Spinal cord (tissue), 10 donors: ENCODE results near the gene TNNI3. TPM values are rescaled to one million over a fixed set of nuclear protein-coding genes. Genes with fewer than 3 reads are reported as not detected.

Source experiments
- DNase-seq, 6 donors: peaks; one replicate each; pipeline versions ENCODE4 v3.0.0 to v3.0.0-alpha.2; 2013 to 2015; ENCODE audit warnings: low spot score in 6 of 6, low read depth in 4 of 6
- H3K27ac ChIP-seq: one replicate; pipeline ENCODE4 v1.5.1; 2013; ENCODE audit warnings: low read depth, low read length, control low read depth
- H3K27me3 ChIP-seq: one replicate; pipeline ENCODE4 v1.6.1; 2013; ENCODE audit warnings: low read length; ENCODE audit not compliant: control insufficient read depth, insufficient read depth
- H3K36me3 ChIP-seq: one replicate; pipeline ENCODE4 v1.6.1; 2013; ENCODE audit warnings: low read length; ENCODE audit not compliant: control insufficient read depth, insufficient read depth
- H3K4me1 ChIP-seq: one replicate; pipeline ENCODE4 v1.6.1; 2013; ENCODE audit warnings: low read length; ENCODE audit not compliant: control insufficient read depth, insufficient read depth
- H3K4me3 ChIP-seq: one replicate; pipeline ENCODE4 v1.5.1; 2013; ENCODE audit warnings: low read depth, low read length, control low read depth
- H3K9me3 ChIP-seq: one replicate; pipeline ENCODE4 v1.6.1; 2013; ENCODE audit warnings: low read length; ENCODE audit not compliant: control insufficient read depth, insufficient read depth
- WGBS: methylation state at CpG from one replicate; pipeline ENCODE4 v1.1.5; 2013; ENCODE audit warnings: missing lambda C conversion rate; ENCODE audit not compliant: insufficient coverage; 5-methylcytosine and 5-hydroxymethylcytosine counted together
- polyA plus RNA-seq, 2 donors: library from polyadenylated mRNA; unstranded; fragments of 120-200 nt; gene quantifications; one replicate each; pipeline ENCODE4 v1.2.1, GENCODE V29; 2013; ENCODE audit not compliant: insufficient read length in 2 of 2
- total RNA-seq, 2 donors: library from RNA; depleted of rRNA in 1 of 2; stranded (reverse); fragments of 120-200 nt in 1 of 2; fragments of >200 nt in 1 of 2; gene quantifications; one replicate each; pipeline versions ENCODE4 v1.2.3 to v1.2.4, GENCODE V29; 2013 to 2014
- donor health status: healthy.

Gene TNNI3
- total and polyA plus RNA-seq, 4 donors = 3.2 to 5.5 (median 4.3) TPM

GRCh38 chr19:55133639-55134444 is 23.7 kb downstream of the TNNI3 start:
- Histone ChIP-seq H3K36me3 (no peaks in the 10 kb centered on the region), H3K27ac (no peak overlapping the region), H3K4me1 (no peaks in the 10 kb centered on the region), H3K4me3 (no peak overlapping the region), H3K27me3 (peaks cover 3% of the 10 kb centered on the region), H3K9me3 (no peaks in the 10 kb centered on the region)
- 55% methylated on average over 25 of the region's 25 CpGs for WGBS
- DNase-seq = no peak

- Histone ChIP-seq H3K4me3 (no peak overlapping the region), H3K36me3 (no peaks in the 10 kb centered on the region), H3K4me1 (no peaks in the 10 kb centered on the region), H3K27ac (no peak overlapping the region), H3K27me3 (peaks cover 3% of the 10 kb centered on the region), H3K9me3 (no peaks in the 10 kb centered on the region)
- WGBS = 42% methylated on average over 1 of the region's 14 CpGs
- DNase-seq = peak in 1 of 6 donors; percentile 38
These were observed 24.9 kb downstream of the TNNI3 start for GRCh38 chr19:55132453-55133129.

- 93% methylated on average over 11 of the region's 16 CpGs for WGBS
- H3K4me1 ChIP-seq = no peaks in the 10 kb centered on the region
- H3K27ac ChIP-seq = no peak overlapping the region
These were observed 26.1 kb downstream of the TNNI3 start for GRCh38 chr19:55131421-55131820.

GRCh38 chr19:55119053-55119452 is 38.5 kb downstream of the TNNI3 start:
- Histone ChIP-seq H3K27ac (no peak overlapping the region), H3K4me3 (peak overlapping the region; percentile 68), H3K9me3 (no peaks in the 10 kb centered on the region), H3K27me3 (no peaks in the 10 kb centered on the region), H3K4me1 (peaks cover 41% of the 10 kb centered on the region), H3K36me3 (peaks cover 11% of the 10 kb centered on the region)
- no peak for DNase-seq
- 74% methylated on average over 11 of the region's 14 CpGs for WGBS

More at GRCh38 chr19:55131421-55131820, 26.1 kb downstream of the TNNI3 start:
- DNase-seq = no peak
- H3K4me3 ChIP-seq = no peak overlapping the region
- H3K27me3 ChIP-seq = peaks cover 3% of the 10 kb centered on the region
- H3K9me3 ChIP-seq = no peaks in the 10 kb centered on the region
- no peaks in the 10 kb centered on the region for H3K36me3 ChIP-seq

- H3K9me3 ChIP-seq = no peaks in the 10 kb centered on the region
- H3K27me3 ChIP-seq = no peaks in the 10 kb centered on the region
- peaks cover 17% of the 10 kb centered on the region for H3K36me3 ChIP-seq
- peak; percentile 65 to 97 (median 74) for DNase-seq
- H3K4me3 ChIP-seq = peak overlapping the region; percentile 68
- peaks cover 47% of the 10 kb centered on the region for H3K4me1 ChIP-seq
- peak overlapping the region; percentile 84 for H3K27ac ChIP-seq
- WGBS = 3% methylated on average over 22 of the region's 22 CpGs
These were observed 39.0 kb downstream of the TNNI3 start for GRCh38 chr19:55118401-55118991.

- H3K36me3 ChIP-seq = peaks cover 24% of the 10 kb centered on the region
- H3K4me3 ChIP-seq = peak overlapping the region; percentile 68
- H3K9me3 ChIP-seq = no peaks in the 10 kb centered on the region
- H3K27me3 ChIP-seq = no peaks in the 10 kb centered on the region
- WGBS = under 1% methylated on average over 40 of the region's 44 CpGs
- H3K27ac ChIP-seq = peak overlapping the region; percentile 84
- H3K4me1 ChIP-seq = peaks cover 53% of the 10 kb centered on the region
- DNase-seq = peak; percentile 94 to 100 (median 97)
These were observed 39.7 kb downstream of the TNNI3 start for GRCh38 chr19:55117663-55118391.

GRCh38 chr19:55116859-55117662 is 40.5 kb downstream of the TNNI3 start, which contains the start of gene PPP1R12C:
TSS of gene PPP1R12C (minus strand) at chr19:55117637. CDS start at chr19:55117543, 94 bp downstream.
- peaks cover 31% of the 10 kb centered on the region for H3K36me3 ChIP-seq
- under 1% methylated on average over 96 of the region's 97 CpGs for WGBS
- H3K4me3 ChIP-seq = peak within 1 kb of the TSS; percentile 68
- no peaks in the 10 kb centered on the region for H3K9me3 ChIP-seq
- peaks cover 59% of the 10 kb centered on the region for H3K4me1 ChIP-seq
- peak in 2 of 6 donors; percentile 8 to 33 for DNase-seq
- H3K27me3 ChIP-seq = no peaks in the 10 kb centered on the region
- peak within 1 kb of the TSS; percentile 84 for H3K27ac ChIP-seq

GRCh38 chr19:55116232-55116858 is 41.2 kb downstream of the TNNI3 start:
- H3K4me1 ChIP-seq = peaks cover 59% of the 10 kb centered on the region
- under 1% methylated on average over 25 of the region's 25 CpGs for WGBS
- H3K27ac ChIP-seq = peak overlapping the region; percentile 74
- DNase-seq = peak in 2 of 6 donors; percentile 64 to 68
- H3K4me3 ChIP-seq = peak overlapping the region; percentile 64
- H3K27me3 ChIP-seq = no peaks in the 10 kb centered on the region
- peaks cover 37% of the 10 kb centered on the region for H3K36me3 ChIP-seq
- no peaks in the 10 kb centered on the region for H3K9me3 ChIP-seq
